ENCODE results near the gene LRRC42.

Gene LRRC42

DNA sequence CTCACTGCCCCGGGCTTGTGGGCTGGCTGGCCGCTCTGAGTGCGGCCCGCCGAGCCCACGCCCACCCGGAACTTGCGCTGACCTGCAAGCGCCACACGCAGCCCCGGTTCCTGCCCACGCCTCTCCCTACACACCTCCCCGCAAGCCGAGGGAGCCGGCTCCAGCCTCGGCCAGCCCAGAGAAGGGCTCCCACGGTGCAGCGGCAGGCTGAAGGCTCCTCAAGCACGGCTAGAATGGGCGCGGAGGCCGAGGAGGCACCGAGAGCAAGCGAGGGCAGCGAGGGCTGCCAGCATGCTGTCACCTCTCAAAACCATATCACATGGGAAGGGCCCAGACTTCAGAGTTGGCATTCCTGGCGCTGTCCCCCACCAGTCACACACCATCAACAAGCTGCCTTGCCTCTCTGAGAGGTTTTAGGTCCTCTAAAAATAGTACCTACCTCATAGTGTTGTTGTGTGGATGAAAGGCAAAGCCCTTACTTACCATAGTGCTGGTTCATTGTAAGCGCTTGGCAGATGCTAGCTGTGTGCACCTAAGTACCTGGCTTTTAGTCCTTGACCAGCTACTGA, 58.4 kb downstream of the LRRC42 start:
- no peak for DNase-seq (ENCODE audit: low read depth)

DNA sequence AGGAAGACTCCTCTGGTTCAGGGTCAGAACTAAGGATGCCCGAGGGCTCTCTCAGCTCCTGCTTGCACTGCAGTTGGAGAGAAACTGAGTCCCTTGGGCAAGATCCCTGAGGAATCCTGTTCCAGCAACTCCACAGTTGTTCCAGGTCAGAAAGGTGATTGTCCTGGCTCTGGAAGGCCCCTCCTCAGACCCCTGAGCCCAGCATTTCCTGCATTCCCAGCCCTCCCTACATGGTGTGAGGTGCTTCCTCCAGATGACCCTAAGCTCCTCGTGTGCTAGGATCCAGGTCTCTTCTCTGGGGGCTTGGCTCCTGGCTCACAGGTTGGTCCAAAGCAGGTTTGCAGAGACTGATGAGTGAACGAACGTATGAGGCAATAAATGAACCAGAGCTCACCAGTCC, 60.4 kb downstream of the LRRC42 start:
- no peak for DNase-seq (ENCODE audit: low read depth)

DNA sequence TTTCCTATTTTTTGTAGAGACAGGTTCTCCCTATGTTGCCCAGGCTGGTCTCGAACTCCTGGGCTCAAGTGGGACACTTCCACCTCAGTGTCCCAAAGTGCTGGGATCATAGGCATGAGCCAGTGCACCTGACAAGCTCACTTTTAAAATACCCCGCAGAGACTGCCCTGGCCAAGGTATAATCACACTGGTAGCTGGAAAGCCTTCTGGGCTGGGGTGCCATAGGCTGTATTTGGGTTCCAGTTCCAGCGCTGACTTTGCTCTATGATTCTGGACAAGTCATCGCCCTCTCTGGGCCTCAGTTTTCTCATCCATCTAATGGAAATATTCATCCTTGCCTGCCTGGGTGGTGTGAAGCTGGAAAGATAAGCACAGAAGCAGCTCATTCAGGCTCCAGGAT, 61.5 kb downstream of the LRRC42 start:
- DNase-seq (ENCODE audit: low read depth): no peak

DNA sequence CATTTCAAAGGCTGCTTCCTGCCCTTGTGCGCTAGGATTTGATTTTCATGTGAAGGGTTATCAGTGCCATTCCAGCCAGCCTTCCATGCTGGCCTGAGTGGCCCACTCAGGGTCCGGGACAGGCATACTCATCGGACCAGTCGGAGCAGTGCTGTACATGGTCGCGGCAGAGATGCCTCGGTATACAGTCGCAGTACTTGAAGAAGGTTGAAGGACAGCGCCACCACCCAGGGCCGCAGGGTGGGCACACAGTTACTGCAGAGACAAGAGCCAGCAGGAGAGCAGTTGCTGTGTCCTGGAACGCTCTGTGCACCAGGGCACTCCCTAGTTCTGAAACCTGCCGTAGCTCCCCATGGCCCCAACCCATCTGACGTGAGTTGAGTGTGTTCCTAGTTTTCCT, 62.7 kb downstream of the LRRC42 start:
- no peak for DNase-seq (ENCODE audit: low read depth)

DNA sequence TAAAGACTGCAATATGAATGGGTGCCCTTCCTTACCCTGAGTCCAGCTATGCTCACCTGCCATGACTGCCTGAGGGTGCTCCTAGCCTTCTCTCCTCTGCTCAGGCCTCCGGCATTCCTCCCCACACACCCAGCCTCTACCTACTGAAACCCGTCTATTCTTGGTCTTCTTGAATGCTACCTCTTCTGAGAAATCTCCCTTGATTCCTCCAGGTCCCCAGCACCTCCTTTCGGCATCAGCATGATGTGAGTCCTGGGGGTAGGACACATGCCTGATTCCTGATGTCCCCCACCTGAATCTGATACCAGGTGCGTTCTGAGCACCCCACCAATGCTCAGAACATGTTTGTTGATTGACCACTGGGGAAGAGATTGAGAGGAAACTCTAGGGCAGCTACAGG, 63.3 kb downstream of the LRRC42 start:
- no peak for DNase-seq (ENCODE audit: low read depth)

DNA sequence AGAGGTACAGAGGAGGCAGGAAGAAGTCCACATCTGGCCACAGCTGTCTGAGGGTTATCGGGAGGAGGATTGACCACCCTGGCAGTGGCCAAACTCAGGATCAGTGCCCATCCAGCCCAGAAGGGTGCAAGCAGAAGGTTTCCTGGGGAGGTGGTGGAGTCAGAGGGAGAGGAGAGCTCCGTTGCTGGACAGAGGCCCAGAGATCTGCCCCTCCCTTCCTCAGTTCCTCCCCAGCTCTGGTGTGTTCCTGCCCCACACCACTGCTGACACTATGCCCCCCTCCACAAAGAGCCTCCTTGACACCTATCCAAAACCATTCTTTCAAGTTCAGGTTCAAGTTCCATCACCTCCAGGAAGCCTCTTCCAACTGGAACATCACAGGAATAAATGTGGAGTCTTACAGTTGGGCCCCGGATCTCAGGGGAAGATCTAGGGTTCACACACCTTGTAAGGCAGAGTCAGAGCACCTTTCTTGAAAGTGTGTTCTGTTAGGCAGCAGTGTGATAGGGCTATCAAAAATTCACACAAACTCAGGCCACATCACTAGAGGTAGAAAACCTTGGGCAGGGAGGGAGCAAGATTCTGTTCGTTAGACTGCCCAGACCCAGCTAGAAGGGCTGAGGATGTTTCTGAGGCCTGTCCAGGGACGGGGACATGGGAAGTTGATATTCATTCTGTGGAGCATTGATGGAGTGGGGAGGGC, 64.4 kb downstream of the LRRC42 start:
- no peak for DNase-seq (ENCODE audit: low read depth)

DNA sequence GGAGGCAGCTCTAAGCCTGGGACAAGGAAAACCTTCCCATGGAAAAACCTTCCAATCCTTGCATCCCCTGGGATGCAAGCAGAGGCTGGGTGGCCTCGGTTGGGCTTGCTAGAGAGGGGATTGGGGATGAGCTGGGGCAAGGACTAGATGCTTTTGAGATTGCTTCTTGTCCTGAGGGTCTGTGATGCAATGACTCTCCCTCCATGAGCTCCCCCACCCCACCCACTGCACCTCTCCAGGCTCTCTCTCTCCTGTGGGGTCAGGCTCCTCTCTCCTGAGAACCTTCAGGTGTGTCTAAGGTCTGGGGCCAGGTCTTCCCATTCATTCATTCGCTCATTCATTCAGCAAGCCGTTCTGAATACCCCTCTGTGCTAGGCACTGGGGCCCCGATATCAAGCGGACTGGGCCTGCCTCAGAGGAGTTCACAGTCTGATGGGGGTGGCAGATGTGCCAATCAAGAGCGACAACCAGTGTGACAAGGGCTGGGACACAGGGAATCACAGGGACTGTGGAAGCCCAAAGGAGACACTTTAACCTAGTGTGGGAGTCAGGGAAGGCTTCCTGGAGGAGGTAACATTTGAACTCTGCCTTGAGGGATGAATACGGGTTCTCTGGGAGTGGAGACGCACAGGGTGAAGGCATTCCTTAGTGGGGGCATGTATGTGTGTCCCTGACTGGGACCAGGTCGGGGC, 65.3 kb downstream of the LRRC42 start:
- no peak for DNase-seq (ENCODE audit: low read depth)

DNA sequence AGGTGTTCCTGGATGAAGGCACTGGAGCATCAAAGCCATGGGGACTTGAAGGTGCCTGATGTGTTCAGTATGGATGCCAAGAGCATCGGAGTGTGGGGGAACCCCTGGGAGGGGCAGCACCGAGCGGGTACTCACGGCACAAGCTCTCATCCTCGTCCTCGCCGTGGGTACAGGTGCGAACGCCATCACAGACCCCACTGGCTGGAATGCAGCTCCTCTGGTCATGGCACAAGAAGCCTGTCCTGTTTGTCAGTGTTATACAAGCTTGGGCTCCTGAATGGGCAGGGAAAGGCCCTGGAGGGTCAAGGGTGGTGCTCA, 65.8 kb downstream of the LRRC42 start:
- no peak for DNase-seq (ENCODE audit: low read depth)

DNA sequence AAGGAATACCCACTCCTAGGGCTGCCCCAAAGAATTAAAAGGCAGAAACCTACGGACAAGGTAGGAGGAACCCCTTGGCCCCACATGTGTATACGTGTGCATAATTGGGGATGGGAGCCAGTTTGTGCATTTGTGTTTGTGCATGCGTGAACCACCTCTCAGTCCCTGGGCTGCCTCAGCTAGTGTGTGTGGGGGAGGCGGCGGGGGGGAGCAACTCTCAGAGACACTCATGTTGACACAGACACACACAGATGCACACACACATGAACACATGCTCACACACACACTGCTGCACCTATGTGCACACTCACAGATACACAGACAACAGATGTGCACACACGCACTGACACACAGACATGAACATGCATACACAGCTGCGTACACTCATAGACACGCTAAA, 66.7 kb downstream of the LRRC42 start:
- DNase-seq (ENCODE audit: low read depth): no peak

DNA sequence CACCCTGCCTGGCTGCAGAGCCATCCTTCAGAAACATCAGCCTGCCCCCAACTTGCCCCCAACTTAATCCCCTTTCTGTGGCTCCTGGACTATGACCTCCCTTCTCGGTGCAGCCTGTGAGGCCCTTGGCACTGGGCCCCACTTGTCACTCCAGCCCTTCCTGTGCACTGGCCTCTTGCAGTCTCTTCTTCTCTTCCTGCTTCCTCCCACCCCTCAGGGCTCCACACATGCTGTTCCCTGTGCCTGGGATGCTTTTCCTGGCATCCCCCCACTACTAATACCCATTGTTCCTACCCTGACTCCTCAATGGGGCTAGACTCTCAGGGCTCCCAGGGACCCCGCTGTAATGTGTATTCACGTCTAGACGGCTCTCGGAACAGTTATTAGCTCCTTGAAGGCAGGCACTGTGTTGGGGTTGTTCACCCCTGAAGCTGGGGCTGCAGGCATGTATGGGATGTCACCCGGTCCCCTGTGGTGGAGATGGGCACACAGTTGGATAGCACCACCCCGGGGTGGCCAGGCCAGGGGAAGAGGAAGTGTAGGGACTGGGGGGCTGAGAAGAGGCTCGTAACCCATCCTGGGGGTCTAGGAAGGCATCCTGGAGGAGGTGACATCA, 67.4 kb downstream of the LRRC42 start:
- no peak for DNase-seq (ENCODE audit: low read depth)

DNA sequence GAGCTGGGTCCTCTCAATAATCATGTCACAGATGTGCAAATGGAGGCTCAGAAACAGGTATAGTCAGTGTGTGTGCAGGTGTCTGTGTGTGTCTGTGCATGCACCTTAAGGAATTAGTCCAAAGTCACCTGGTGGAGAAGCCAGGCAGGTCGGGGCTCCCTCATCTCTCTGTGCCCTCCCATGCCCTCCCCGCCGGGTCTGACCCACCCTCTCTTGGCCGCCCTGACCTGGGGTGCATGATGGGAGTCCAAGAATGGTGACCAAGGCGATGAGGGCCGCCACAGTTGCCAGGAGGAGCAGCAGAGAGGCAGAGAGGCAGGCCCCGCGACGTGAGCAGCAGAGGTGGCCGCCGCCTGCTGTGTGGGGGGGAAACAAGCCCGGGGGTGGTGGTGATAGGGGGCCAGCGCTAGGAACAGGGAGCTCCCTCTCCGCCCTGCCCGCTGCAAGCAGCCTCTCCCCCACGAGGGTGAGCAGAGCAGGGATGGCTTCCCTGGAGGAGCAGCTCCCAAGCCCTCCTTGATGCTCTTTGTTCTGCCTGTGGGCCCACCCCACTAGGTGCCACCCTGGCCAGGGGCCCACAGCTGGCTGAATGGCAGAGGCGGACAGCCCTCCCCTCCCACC, 68.0 kb downstream of the LRRC42 start:
- DNase-seq (ENCODE audit: low read depth): no peak

DNA sequence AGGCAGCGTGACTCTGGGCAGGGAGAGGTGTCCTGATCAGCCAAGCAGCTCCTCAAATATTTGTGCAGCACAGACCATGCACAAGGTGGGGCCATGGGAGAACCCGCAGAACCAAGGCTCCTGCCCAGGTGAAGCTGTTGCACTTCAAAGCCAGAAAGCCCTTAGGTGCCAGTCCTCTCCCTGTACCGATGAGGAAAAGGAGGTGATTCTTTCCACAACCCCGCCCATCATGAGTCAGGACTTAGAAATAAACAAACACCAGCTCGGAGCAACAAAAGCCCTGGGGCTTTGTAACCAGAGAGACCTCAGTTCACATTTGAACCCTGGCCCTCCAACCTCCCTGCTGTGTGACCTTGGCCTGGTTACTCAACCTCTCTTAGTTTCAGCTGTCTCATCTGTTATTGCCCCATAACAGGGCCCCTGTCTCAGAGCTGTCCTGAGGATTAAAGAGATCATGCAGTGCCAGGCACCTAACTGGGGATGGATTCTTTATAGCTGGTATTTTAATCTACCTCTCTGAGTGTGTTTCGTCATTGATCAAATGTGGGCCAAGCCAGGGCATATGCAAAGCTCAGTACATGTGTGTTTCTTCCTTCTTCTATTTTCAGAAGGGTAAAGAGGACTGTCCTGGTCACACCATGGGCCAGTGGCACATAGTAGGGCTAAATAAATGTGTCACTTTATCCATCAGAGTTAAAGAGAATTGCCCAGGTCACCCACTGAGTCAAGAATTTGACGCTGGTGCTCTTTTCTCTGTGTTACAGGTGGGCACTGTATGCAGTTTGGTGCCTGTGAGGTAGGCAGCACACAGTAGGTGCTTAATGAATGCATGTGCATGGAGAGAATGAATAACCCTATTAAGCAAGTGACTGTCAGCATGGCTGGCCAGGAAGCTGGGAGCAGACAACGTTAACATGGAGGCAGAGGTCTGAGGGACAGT, 70.5 kb downstream of the LRRC42 start:
- no peak for DNase-seq (ENCODE audit: low read depth)

All from activated gamma-delta T cell treated with anti-CD3 and anti-CD28 coated beads, Interleukin-2, amount 50 U/mL, for 16 hours (primary cell).